ENCODE results near the gene SGF29.
"Not testable (repeated sequence)": the region's sequence is repeated elsewhere in the genome, so short reads cannot be mapped to it uniquely, and the experiment has no call there.

Gene SGF29
- long read RNA-seq, donor 1, partial matches to known transcripts, result 36 of 40 reads
- long read RNA-seq, donor 1, other reads (novel, unspliced or antisense), result 0 of 40 reads
- long read RNA-seq, donor 2, transcript SGF29-201 (10 exons, 1,153 nt), result major isoform, 11 of 11 reads
- long read RNA-seq, donor 2, partial matches to known transcripts, result 0 of 11 reads
- long read RNA-seq, donor 2, other reads (novel, unspliced or antisense), result 0 of 11 reads
- long read RNA-seq, donor 3, partial matches to known transcripts, result 0 of 1 reads
- long read RNA-seq, donor 3, other reads (novel, unspliced or antisense), result 0 of 1 reads
- long read RNA-seq, donor 4, transcript SGF29-201 (10 exons, 1,153 nt), result major isoform, 8 of 11 reads
- long read RNA-seq, donor 4, partial matches to known transcripts, result 0 of 11 reads
- long read RNA-seq, donor 4, other reads (novel, unspliced or antisense), result 0 of 11 reads
- long read RNA-seq, donor 5, transcript SGF29-201 (10 exons, 1,153 nt), result major isoform, 6 of 11 reads
- long read RNA-seq, donor 5, partial matches to known transcripts, result 0 of 11 reads
- long read RNA-seq, donor 5, other reads (novel, unspliced or antisense), result 0 of 11 reads
- long read RNA-seq, donor 6, partial matches to known transcripts, result 0 of 4 reads
- long read RNA-seq, donor 6, other reads (novel, unspliced or antisense), result 0 of 4 reads
- long read RNA-seq, donor 7, result 0 reads
- long read RNA-seq, donor 8, transcript SGF29-201 (10 exons, 1,153 nt), result major isoform, 10 of 11 reads
- long read RNA-seq, donor 8, partial matches to known transcripts, result 0 of 11 reads
- long read RNA-seq, donor 8, other reads (novel, unspliced or antisense), result 0 of 11 reads

GRCh38 chr16:28553776-28554633, at the start of gene SGF29:
Gene SGF29, plus strand, starts transcription at chr16:28553920. Its CDS starts 27,150 bp downstream, at chr16:28581070.
- DNase-seq, result peak; percentile 99

- no peak for DNase-seq
These were observed 48.9 kb upstream of the SGF29 start for GRCh38 chr16:28504707-28505404.

- no peak for DNase-seq
These were observed 48.1 kb upstream of the SGF29 start for GRCh38 chr16:28505489-28506137.

GRCh38 chr16:28511031-28511430, 42.7 kb upstream of the SGF29 start:
- DNase-seq, result no peak

- no peak for DNase-seq
These were observed 41.6 kb upstream of the SGF29 start for GRCh38 chr16:28511801-28512789.

- no peak for DNase-seq
These were observed 40.1 kb upstream of the SGF29 start for GRCh38 chr16:28513484-28514181.

GRCh38 chr16:28514246-28514645, 39.5 kb upstream of the SGF29 start:
- no peak for DNase-seq

GRCh38 chr16:28520672-28521071, 33.0 kb upstream of the SGF29 start:
- no peak for DNase-seq

- DNase-seq, result no peak
These were observed 32.3 kb upstream of the SGF29 start for GRCh38 chr16:28521436-28521835.

GRCh38 chr16:28522792-28523191, 30.9 kb upstream of the SGF29 start:
- no peak for DNase-seq

GRCh38 chr16:28524681-28525171, 29.0 kb upstream of the SGF29 start:
- no peak for DNase-seq

- DNase-seq, result no peak
These were observed 27.3 kb upstream of the SGF29 start for GRCh38 chr16:28526201-28527099.

- DNase-seq, result not testable (repeated sequence)
These were observed 26.5 kb upstream of the SGF29 start for GRCh38 chr16:28527100-28527785.

- no peak for DNase-seq
These were observed 25.7 kb upstream of the SGF29 start for GRCh38 chr16:28527985-28528384.

- no peak for DNase-seq
These were observed 25.3 kb upstream of the SGF29 start for GRCh38 chr16:28528463-28528867.

GRCh38 chr16:28529124-28529523, 24.6 kb upstream of the SGF29 start:
- DNase-seq, result no peak

Measured in right kidney (tissue), 9 donors.